HG03469 (cell line): ENCODE data around the gene LAMA2.

Source experiments
- ATAC-seq: cut with Tn5 transposase; IDR thresholded peaks from one replicate; pipeline ENCODE4 v1.9.1; 2021; ENCODE audit warnings: mild to moderate bottlenecking, moderate library complexity, moderate number of reproducible peaks; ENCODE audit not compliant: unreplicated experiment

LAMA2 gene

GRCh38 chr6:129206821-129207220 lies 323.9 kb downstream of the LAMA2 start:
- no peak for ATAC-seq

GRCh38 chr6:129207832-129208231 lies 324.9 kb downstream of the LAMA2 start:
- ATAC-seq, result no peak

- ATAC-seq, result no peak
Observed at GRCh38 chr6:129208415-129209034, 325.6 kb downstream of the LAMA2 start.

GRCh38 chr6:129209355-129209754 lies 326.4 kb downstream of the LAMA2 start:
- no peak for ATAC-seq

GRCh38 chr6:129210684-129211083 lies 327.7 kb downstream of the LAMA2 start:
- ATAC-seq, result no peak

GRCh38 chr6:129211626-129212025 lies 328.7 kb downstream of the LAMA2 start:
- ATAC-seq, result no peak

GRCh38 chr6:129212081-129212480 lies 329.1 kb downstream of the LAMA2 start:
- ATAC-seq, result no peak

GRCh38 chr6:129215246-129215645 lies 332.3 kb downstream of the LAMA2 start:
- ATAC-seq, result no peak

- ATAC-seq, result no peak
Observed at GRCh38 chr6:129215916-129216520, 333.1 kb downstream of the LAMA2 start.

- ATAC-seq, result no peak
Observed at GRCh38 chr6:129217701-129218100, 334.8 kb downstream of the LAMA2 start.

- peak; percentile 74 for ATAC-seq
Observed at GRCh38 chr6:129233458-129234134, 350.7 kb downstream of the LAMA2 start.

- ATAC-seq, result no peak
Observed at GRCh38 chr6:129235167-129236000, 352.4 kb downstream of the LAMA2 start.

GRCh38 chr6:129236001-129236517 lies 353.1 kb downstream of the LAMA2 start:
- peak; percentile 43 for ATAC-seq

- ATAC-seq, result no peak
Observed at GRCh38 chr6:129238991-129239390, 356.1 kb downstream of the LAMA2 start.

GRCh38 chr6:129239825-129240491 lies 357.0 kb downstream of the LAMA2 start:
- no peak for ATAC-seq

GRCh38 chr6:129240492-129240853 lies 357.5 kb downstream of the LAMA2 start:
- ATAC-seq, result no peak

GRCh38 chr6:129242546-129242945 lies 359.6 kb downstream of the LAMA2 start:
- ATAC-seq, result no peak

- ATAC-seq, result no peak
Observed at GRCh38 chr6:129243377-129243776, 360.4 kb downstream of the LAMA2 start.

- no peak for ATAC-seq
Observed at GRCh38 chr6:129248946-129249345, 366.0 kb downstream of the LAMA2 start.

GRCh38 chr6:129251669-129252376 lies 368.9 kb downstream of the LAMA2 start:
- peak; percentile 90 for ATAC-seq
